Measurements from ENCODE around the gene VPS11. TPM values are rescaled to one million over a fixed set of nuclear protein-coding genes. Genes with fewer than 3 reads are reported as not detected.
A peak's percentile ranks its signal among the peaks of the same experiment; 100 is the strongest.

VPS11 gene
- total RNA-seq, 1 experiment from 2014 or later, result 48.7 TPM

- ATAC-seq (peak; percentile 47), DNase-seq (peak; percentile 32)
- no peaks in the 10 kb centered on the region for H3K4me1 ChIP-seq (ENCODE audit: insufficient read depth, low read length)
- H3K4me3 ChIP-seq (ENCODE audit: low read length), result no peak overlapping the region
- POLR2A ChIA-PET (ENCODE audit: unreplicated experiment), result interaction anchor here (0.5 to 0.6 kb wide), 2 partner anchors 14 to 27 kb away, joined by 3 read pairs; no protein-coding TSS in a partner anchor
- H3K9me2 ChIP-seq (replicated peaks; ENCODE audit: low read length), result no peaks in the 10 kb centered on the region
- H3K79me2 ChIP-seq (ENCODE audit: low read length), result no peaks in the 10 kb centered on the region
- no peaks in the 10 kb centered on the region for H3F3A ChIP-seq (ENCODE audit: low read length, unreplicated experiment)
- no peak overlapping the region for H2AFZ ChIP-seq (ENCODE audit: low read length)
- no peaks in the 10 kb centered on the region for H3K9me3 ChIP-seq (ENCODE audit: low read length)
- TF ChIP-seq CTCF (conservative IDR thresholded peaks at IDR 0.05; ENCODE audit: low read depth, low read length), result no peak
- TF ChIP-seq EZH2 (IDR thresholded peaks at IDR 0.05; ENCODE audit: low read length, unreplicated experiment), result no peak
- TF ChIP-seq EZH2phosphoT487 (IDR thresholded peaks at IDR 0.05; ENCODE audit: borderline replicate concordance, low read length), result no peak
- CTCF ChIA-PET, result interaction anchor here (0.5 kb wide), 1 partner anchor 164 kb away, joined by 3 read pairs; the partner anchor contains the start of gene CBL
- H3K4me2 ChIP-seq (ENCODE audit: low read length), result no peak overlapping the region
- H3K27me3 ChIP-seq (ENCODE audit: low read length), result no peaks in the 10 kb centered on the region
- no peak overlapping the region for H3K27ac ChIP-seq (ENCODE audit: low read length)
- intact Hi-C loops (cut with micrococcal nuclease), result no loop called here
- peaks cover 12% of the 10 kb centered on the region for H3K36me3 ChIP-seq (ENCODE audit: low read depth, low read length)
- no TSS peak for BruUV-seq (replicated peaks)
- no peak overlapping the region for H3K9ac ChIP-seq (ENCODE audit: low read length)
- H4K20me1 ChIP-seq (ENCODE audit: low read length), result no peaks in the 10 kb centered on the region
Observed at GRCh38 chr11:119041821-119042514, 25.6 kb upstream of the VPS11 start.

DNA sequence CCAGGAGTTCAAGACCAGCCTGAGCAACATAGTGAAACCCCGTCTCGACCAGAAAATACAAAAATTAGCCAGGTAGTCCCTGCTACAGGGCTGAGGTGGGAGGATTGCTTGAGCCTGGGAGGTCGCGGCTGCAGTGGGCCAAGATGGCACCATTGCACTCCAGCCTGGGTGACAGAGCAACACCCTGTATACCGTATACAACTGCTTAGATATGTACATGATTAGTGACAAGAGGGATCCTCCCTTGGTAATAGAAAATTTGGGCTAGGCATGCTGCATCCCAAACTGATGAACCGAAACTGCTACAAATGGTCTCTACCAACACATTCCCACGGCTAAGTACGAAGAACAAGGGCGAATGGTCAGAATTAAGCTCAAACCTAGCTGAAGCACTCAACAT lies 24.7 kb upstream of the VPS11 start:
- CTCF ChIA-PET, result no interaction called here

More for the DNA sequence above, 24.7 kb upstream of the VPS11 start:
- Histone ChIP-seq H3K27ac (ENCODE audit: low read length) (no peak overlapping the region), H3K4me3 (ENCODE audit: low read length) (no peak overlapping the region), H3K9me3 (ENCODE audit: low read length) (no peaks in the 10 kb centered on the region), H3K9me2 (replicated peaks; ENCODE audit: low read length) (no peaks in the 10 kb centered on the region), H3K9ac (ENCODE audit: low read length) (no peak overlapping the region), H3K4me2 (ENCODE audit: low read length) (no peak overlapping the region), H2AFZ (ENCODE audit: low read length) (no peak overlapping the region), H3F3A (ENCODE audit: low read length, unreplicated experiment) (no peaks in the 10 kb centered on the region), H4K20me1 (ENCODE audit: low read length) (no peaks in the 10 kb centered on the region), H3K79me2 (ENCODE audit: low read length) (no peaks in the 10 kb centered on the region), H3K4me1 (ENCODE audit: insufficient read depth, low read length) (no peaks in the 10 kb centered on the region), H3K27me3 (ENCODE audit: low read length) (no peaks in the 10 kb centered on the region), H3K36me3 (ENCODE audit: low read depth, low read length) (peaks cover 20% of the 10 kb centered on the region)
- no peak for DNase-seq
- POLR2A ChIA-PET (ENCODE audit: unreplicated experiment), result interaction anchor here (0.6 kb wide), 1 partner anchor 82 kb away, joined by 4 read pairs; no protein-coding TSS in a partner anchor
- TF ChIP-seq EZH2 (IDR thresholded peaks at IDR 0.05; ENCODE audit: low read length, unreplicated experiment) (no peak), EZH2phosphoT487 (IDR thresholded peaks at IDR 0.05; ENCODE audit: borderline replicate concordance, low read length) (no peak), CTCF (conservative IDR thresholded peaks at IDR 0.05; ENCODE audit: low read depth, low read length) (no peak)
- no TSS peak for BruUV-seq (replicated peaks)
- intact Hi-C loops (cut with micrococcal nuclease), result no loop called here
- no peak for ATAC-seq

Data from PC-3 (cell line).